OCI-LY7 (cell line): Measurements from ENCODE around the gene CALY.

Source experiments
- CTCF ChIP-seq: fragments of 200-600 bp; sonication (generic); conservative IDR thresholded peaks from 2 replicates; pipeline ENCODE4 v1.5.1; 2014; ENCODE audit warnings: mild to moderate bottlenecking, antibody characterized with exemption, low read length, moderate library complexity, mixed read lengths
- EZH2phosphoT487 ChIP-seq: fragments of 200-600 bp; sonication (generic); IDR thresholded peaks from 2 replicates; pipeline ENCODE4 v1.6.1; 2018; ENCODE audit warnings: low read depth, borderline replicate concordance, mild to moderate bottlenecking, mixed run types, antibody characterized with exemption, low read length, moderate library complexity, mixed read lengths

DNA sequence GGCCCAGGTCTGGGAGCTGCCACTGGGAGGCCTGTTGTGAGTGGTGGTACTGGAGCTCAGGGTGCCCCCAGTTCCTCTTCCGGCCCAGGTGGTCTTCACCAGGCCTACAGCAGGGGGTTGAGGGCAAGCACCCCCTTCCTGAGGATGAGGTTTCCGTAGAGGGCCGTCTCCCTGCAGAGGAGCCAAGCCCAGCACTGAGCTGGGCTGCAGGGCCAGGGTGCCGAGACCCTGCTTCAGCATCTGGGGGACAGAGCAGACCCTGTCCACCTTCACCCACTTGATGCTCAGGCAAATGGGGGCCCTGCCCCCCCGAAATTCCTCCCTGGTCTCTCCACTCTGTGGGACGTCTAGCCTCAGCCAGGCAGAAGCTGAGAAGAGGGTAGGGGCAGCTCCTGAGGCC lies 18.6 kb upstream of the CALY start:
- no peak for TF ChIP-seq CTCF
- no peak for TF ChIP-seq EZH2phosphoT487
